ENCODE data around the gene PRR16. TPM values are rescaled to one million over a fixed set of nuclear protein-coding genes. Genes with fewer than 3 reads are reported as not detected.

PRR16 gene
- total and polyA plus RNA-seq, 7 donors: 1.6 to 5.9 (median 5.7) TPM

DNA sequence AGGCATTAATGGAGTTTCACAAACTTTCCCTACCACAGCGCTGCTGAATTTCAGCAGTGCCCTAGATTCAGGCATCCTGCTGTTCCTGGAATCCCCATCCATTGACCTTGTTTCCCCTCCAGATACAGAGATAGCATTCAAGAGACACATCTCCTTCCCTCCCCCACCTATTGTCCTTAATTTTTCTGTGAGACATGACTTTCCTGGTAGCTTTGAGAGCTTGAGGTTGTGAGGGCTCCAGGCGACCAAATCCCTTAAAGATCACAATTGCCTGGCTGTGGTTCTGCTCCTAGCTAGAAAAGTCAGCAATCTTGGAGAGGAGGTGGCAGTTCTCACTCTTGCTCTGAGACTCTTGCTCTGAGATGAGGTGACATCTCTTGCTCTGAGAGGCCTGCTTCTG, 48.0 kb downstream of the PRR16 start:
- intact Hi-C loops (cut with DNase I): no loop called here

DNA sequence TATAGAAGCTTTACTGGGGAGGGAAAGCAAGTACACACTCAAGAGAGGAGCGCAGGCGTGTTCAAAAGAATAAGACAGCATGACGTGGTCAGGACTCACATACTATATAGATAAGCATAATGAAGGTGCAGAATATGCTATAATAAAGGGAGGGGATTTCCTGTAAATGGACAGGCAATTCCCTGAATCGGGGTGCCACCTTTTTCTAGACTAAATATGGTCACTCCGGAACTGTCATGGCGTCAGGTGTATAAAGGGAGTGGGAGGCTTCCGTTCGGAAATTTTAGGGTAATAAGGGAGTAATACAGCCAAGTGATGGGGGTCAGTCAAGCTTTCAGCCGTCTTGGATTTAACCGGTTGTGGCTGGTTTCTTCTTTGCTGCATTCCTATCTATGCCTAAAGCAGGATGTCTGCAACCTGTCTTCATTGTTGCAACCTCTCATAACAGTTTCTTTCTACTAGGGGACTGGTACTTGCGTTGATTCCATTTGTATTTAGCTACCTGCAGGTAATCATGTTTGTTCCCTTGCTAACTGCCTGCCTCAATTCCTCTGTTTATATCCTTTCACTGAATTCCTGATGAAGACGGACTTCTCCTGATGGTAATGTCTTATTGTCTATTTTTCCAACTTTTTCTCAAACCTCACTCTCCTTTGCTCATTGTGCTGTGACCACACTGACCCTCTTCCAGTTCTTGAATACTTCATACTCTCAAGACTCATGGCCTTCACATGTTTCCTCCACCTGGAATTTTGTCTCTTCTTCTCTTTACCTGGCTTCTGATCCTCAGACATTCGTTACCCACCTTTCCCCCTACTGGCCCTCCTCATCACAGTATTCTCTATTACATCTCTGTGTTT, 48.9 kb downstream of the PRR16 start:
- intact Hi-C loops (cut with DNase I): no loop called here
- TF ChIP-seq EP300 (IDR thresholded peaks at IDR 0.05) (no peak), POLR2A (IDR thresholded peaks at IDR 0.05) (no peak), POLR2AphosphoS5 (IDR thresholded peaks at IDR 0.05) (no peak)
- TF ChIP-seq, protein P1, sequence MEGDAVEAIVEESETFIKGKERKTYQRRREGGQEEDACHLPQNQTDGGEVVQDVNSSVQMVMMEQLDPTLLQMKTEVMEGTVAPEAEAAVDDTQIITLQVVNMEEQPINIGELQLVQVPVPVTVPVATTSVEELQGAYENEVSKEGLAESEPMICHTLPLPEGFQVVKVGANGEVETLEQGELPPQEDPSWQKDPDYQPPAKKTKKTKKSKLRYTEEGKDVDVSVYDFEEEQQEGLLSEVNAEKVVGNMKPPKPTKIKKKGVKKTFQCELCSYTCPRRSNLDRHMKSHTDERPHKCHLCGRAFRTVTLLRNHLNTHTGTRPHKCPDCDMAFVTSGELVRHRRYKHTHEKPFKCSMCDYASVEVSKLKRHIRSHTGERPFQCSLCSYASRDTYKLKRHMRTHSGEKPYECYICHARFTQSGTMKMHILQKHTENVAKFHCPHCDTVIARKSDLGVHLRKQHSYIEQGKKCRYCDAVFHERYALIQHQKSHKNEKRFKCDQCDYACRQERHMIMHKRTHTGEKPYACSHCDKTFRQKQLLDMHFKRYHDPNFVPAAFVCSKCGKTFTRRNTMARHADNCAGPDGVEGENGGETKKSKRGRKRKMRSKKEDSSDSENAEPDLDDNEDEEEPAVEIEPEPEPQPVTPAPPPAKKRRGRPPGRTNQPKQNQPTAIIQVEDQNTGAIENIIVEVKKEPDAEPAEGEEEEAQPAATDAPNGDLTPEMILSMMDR (IDR thresholded peaks at IDR 0.05): no peak
- Histone ChIP-seq H3K9me3 (no peaks in the 10 kb centered on the region), H3K36me3 (no peaks in the 10 kb centered on the region), H3K27ac (no peak overlapping the region), H3K4me1 (no peaks in the 10 kb centered on the region), H3K4me3 (no peak overlapping the region), H3K27me3 (no peaks in the 10 kb centered on the region)
- DNase-seq: no peak
- 85 to 89% methylated on average over 13 of the region's 13 CpGs for WGBS, 2 donors

More for the DNA sequence above, 48.0 kb downstream of the PRR16 start:
- WGBS, 2 donors: 50 to 58% methylated on average over 2 of the region's 2 CpGs
- Histone ChIP-seq H3K4me1 (no peaks in the 10 kb centered on the region), H3K27me3 (no peaks in the 10 kb centered on the region), H3K27ac (no peak overlapping the region), H3K36me3 (no peaks in the 10 kb centered on the region), H3K4me3 (no peak overlapping the region), H3K9me3 (no peaks in the 10 kb centered on the region)
- TF ChIP-seq POLR2AphosphoS5 (IDR thresholded peaks at IDR 0.05) (no peak), EP300 (IDR thresholded peaks at IDR 0.05) (no peak), POLR2A (IDR thresholded peaks at IDR 0.05) (no peak)
- TF ChIP-seq, protein P1 (IDR thresholded peaks at IDR 0.05): no peak
- no peak for DNase-seq

DNA sequence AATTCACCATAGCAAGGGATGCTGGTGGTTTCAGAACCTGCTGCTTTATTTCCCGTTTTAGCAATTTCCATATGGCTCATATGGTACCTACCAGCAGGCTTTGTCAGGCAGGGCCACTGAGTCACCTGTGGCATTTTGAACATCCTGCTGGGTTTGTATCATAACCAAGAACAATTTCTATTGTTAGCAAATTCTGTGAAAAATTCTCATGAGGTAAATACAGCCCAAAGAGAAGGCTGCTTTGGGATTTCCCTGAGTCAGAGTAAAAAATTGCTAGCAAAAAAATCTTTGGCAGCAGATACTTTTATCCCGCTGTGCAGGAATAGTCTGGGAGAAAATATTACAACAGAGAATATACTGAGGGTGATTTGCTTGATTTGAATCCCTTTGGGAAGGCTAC, 52.7 kb downstream of the PRR16 start:
- no peak overlapping the region for H3K4me3 ChIP-seq
- TF ChIP-seq, protein P1 (IDR thresholded peaks at IDR 0.05): no peak
- no peak for TF ChIP-seq POLR2A (IDR thresholded peaks at IDR 0.05)
- TF ChIP-seq EP300 (IDR thresholded peaks at IDR 0.05): no peak
- TF ChIP-seq POLR2AphosphoS5 (IDR thresholded peaks at IDR 0.05): no peak
- no peak for DNase-seq
- 83 to 89% methylated on average over 2 of the region's 2 CpGs for WGBS, 2 donors
- no peak overlapping the region for H3K27ac ChIP-seq
- no peaks in the 10 kb centered on the region for H3K27me3 ChIP-seq
- H3K36me3 ChIP-seq: no peaks in the 10 kb centered on the region
- intact Hi-C loops (cut with DNase I): no loop called here
- H3K9me3 ChIP-seq: no peaks in the 10 kb centered on the region
- H3K4me1 ChIP-seq: no peaks in the 10 kb centered on the region

DNA sequence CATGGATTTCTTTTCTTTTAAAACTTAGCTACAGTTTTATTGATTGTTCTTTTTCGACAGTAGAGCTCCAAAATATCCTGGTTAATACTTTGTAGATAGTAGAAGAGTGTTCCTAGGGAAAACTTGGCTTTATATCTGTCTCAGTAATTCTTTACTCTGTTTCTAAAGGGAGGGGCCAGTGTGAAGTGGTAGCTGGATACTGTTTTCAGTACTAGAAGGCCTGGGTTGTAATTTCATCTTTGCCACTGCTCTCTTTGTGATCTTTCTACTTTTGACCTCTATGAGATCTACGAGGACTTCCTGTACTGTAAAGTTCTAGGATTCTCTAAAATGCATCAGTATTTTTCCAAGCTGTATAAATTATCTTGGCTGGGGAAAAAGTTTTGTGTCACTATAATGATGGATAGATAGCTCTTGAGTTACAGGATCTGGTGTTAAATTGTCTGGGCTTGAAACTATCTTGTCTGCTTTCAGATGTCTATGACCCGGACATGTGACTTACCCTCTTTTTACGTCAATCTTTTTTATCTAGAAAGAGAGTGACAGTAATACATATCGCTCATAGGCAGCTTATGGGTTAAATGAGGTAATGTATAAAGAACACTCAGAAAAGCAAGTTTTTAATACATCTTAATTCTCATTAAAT, 53.6 kb downstream of the PRR16 start:
- no peaks in the 10 kb centered on the region for H3K27me3 ChIP-seq
- H3K4me1 ChIP-seq: no peaks in the 10 kb centered on the region
- no peak for DNase-seq
- no peaks in the 10 kb centered on the region for H3K36me3 ChIP-seq
- no peak overlapping the region for H3K27ac ChIP-seq
- H3K9me3 ChIP-seq: no peaks in the 10 kb centered on the region
- WGBS, 2 donors: 74 to 81% methylated on average over 5 of the region's 5 CpGs
- intact Hi-C loops (cut with DNase I): no loop called here
- TF ChIP-seq, protein P1 (IDR thresholded peaks at IDR 0.05): no peak
- TF ChIP-seq EP300 (IDR thresholded peaks at IDR 0.05) (no peak), POLR2AphosphoS5 (IDR thresholded peaks at IDR 0.05) (no peak), POLR2A (IDR thresholded peaks at IDR 0.05) (no peak)
- H3K4me3 ChIP-seq: no peak overlapping the region

All from sigmoid colon (tissue), 7 donors.